H9 (cell line): ENCODE measurements around the gene B4GALNT2. TPM values are rescaled to one million over a fixed set of nuclear protein-coding genes. Genes with fewer than 3 reads are reported as not detected.
"Not testable (repeated sequence)": the region's sequence is repeated elsewhere in the genome, so short reads cannot be mapped to it uniquely, and the experiment has no call there.

Experiments
- DNase-seq: peaks from one replicate; pipeline ENCODE4 v3.0.0-alpha.2; 2017
- H2AFZ ChIP-seq: one replicate; pipeline ENCODE4 v1.6.1; 2013; ENCODE audit warnings: mild to moderate bottlenecking, low read length, control low read depth, moderate library complexity
- H2AK5ac ChIP-seq: 2 replicates; pipeline ENCODE4 v1.6.1; 2013; ENCODE audit warnings: low read length, control low read depth, mixed read lengths; ENCODE audit not compliant: insufficient read length
- H2BK120ac ChIP-seq: one replicate; pipeline ENCODE4 v1.6.1; 2013; ENCODE audit warnings: low read depth, mild to moderate bottlenecking, low read length, control low read depth, inconsistent platforms; ENCODE audit not compliant: poor library complexity, severe bottlenecking
- H2BK12ac ChIP-seq: 2 replicates; pipeline ENCODE4 v1.6.1; 2013; ENCODE audit warnings: low read length, control low read depth, mixed read lengths, low read depth; ENCODE audit not compliant: insufficient read length
- H2BK15ac ChIP-seq: 2 replicates; pipeline ENCODE4 v1.6.1; 2013; ENCODE audit warnings: low read depth, low read length, control low read depth
- H2BK20ac ChIP-seq: one replicate; pipeline ENCODE4 v1.6.1; 2013; ENCODE audit warnings: low read depth, mild to moderate bottlenecking, low read length, control low read depth, inconsistent platforms; ENCODE audit not compliant: poor library complexity, severe bottlenecking
- H2BK5ac ChIP-seq: 2 replicates; pipeline ENCODE4 v1.6.1; 2013; ENCODE audit warnings: low read length, control low read depth, mixed read lengths; ENCODE audit not compliant: insufficient read length
- H3K14ac ChIP-seq: 2 replicates; pipeline ENCODE4 v1.6.1; 2013; ENCODE audit warnings: low read length, control low read depth; ENCODE audit not compliant: insufficient read depth
- H3K18ac ChIP-seq: 2 replicates; pipeline ENCODE4 v1.6.1; 2013; ENCODE audit warnings: low read depth, mild to moderate bottlenecking, mixed read lengths, low read length, control low read depth; ENCODE audit not compliant: insufficient read length
- H3K23ac ChIP-seq: 2 replicates; pipeline ENCODE4 v1.6.1; 2013; ENCODE audit warnings: low read length, control low read depth, mixed read lengths, low read depth; ENCODE audit not compliant: insufficient read length
- H3K23me2 ChIP-seq: 2 replicates; pipeline ENCODE4 v1.6.1; 2013; ENCODE audit warnings: low read depth, mild to moderate bottlenecking, mixed read lengths, low read length, control low read depth; ENCODE audit not compliant: insufficient read length, poor library complexity, severe bottlenecking
- H3K27ac ChIP-seq: 2 replicates; pipeline ENCODE4 v1.5.1; 2013; ENCODE audit warnings: low read length, control low read depth, mixed read lengths, low read depth; ENCODE audit not compliant: insufficient read length
- H3K27me3 ChIP-seq: 2 replicates; pipeline ENCODE4 v1.6.1; 2013; ENCODE audit warnings: low read length, control low read depth, inconsistent platforms; ENCODE audit not compliant: insufficient read depth
- H3K4ac ChIP-seq: 2 replicates; pipeline ENCODE4 v1.6.1; 2013; ENCODE audit warnings: low read depth, mild to moderate bottlenecking, control low read depth, inconsistent platforms, low read length, moderate library complexity
- H3K4me1 ChIP-seq: 2 replicates; pipeline ENCODE4 v1.6.1; 2013; ENCODE audit warnings: low read length, control low read depth, inconsistent platforms; ENCODE audit not compliant: insufficient read depth
- H3K4me2 ChIP-seq: 2 replicates; pipeline ENCODE4 v1.6.1; 2013; ENCODE audit warnings: low read length, control low read depth, mixed read lengths; ENCODE audit not compliant: insufficient read length, insufficient read depth
- H3K56ac ChIP-seq: 2 replicates; pipeline ENCODE4 v1.6.1; 2013; ENCODE audit warnings: low read depth, mild to moderate bottlenecking, mixed read lengths, low read length, control low read depth; ENCODE audit not compliant: insufficient read length
- H3K79me1 ChIP-seq: 2 replicates; pipeline ENCODE4 v1.6.1; 2013; ENCODE audit warnings: low read depth, mild to moderate bottlenecking, moderate library complexity, low read length, control low read depth, inconsistent platforms; ENCODE audit not compliant: insufficient read depth, poor library complexity, severe bottlenecking
- H3K79me2 ChIP-seq: 2 replicates; pipeline ENCODE4 v1.6.1; 2013; ENCODE audit warnings: low read length, control low read depth, inconsistent platforms; ENCODE audit not compliant: insufficient read depth
- H3K9ac ChIP-seq: 2 replicates; pipeline ENCODE4 v1.6.1; 2013; ENCODE audit warnings: low read length, control low read depth, mixed read lengths; ENCODE audit not compliant: insufficient read length; ENCODE audit errors: extremely low read depth
- H3K9me3 ChIP-seq: one replicate; pipeline ENCODE4 v1.6.1; 2013; ENCODE audit warnings: low read depth, low read length, inconsistent platforms; ENCODE audit not compliant: control insufficient read depth
- H3T11ph ChIP-seq: one replicate; pipeline ENCODE4 v1.6.1; 2013; ENCODE audit warnings: mild to moderate bottlenecking, low read length, control low read depth, inconsistent platforms
- H4K20me1 ChIP-seq: one replicate; pipeline ENCODE4 v1.6.1; 2013; ENCODE audit not compliant: control insufficient read depth, insufficient read length, insufficient read depth
- H4K5ac ChIP-seq: 2 replicates; pipeline ENCODE4 v1.6.1; 2013; ENCODE audit warnings: low read depth, mild to moderate bottlenecking, mixed read lengths, low read length, control low read depth; ENCODE audit not compliant: insufficient read length
- H4K8ac ChIP-seq: replicated peaks from 2 replicates; pipeline ENCODE4 v1.6.1; 2013; ENCODE audit warnings: low read length, control low read depth, mixed read lengths, low read depth; ENCODE audit not compliant: insufficient read length
- H4K91ac ChIP-seq: 2 replicates; pipeline ENCODE4 v1.6.1; 2013; ENCODE audit warnings: low read depth, mild to moderate bottlenecking, moderate library complexity, mixed read lengths, low read length, control low read depth; ENCODE audit not compliant: insufficient read length
- H3K27ac Mint-ChIP-seq, 3 experiments: 2 replicates in 2 of 3; 3 replicates in 1 of 3; pipeline ENCODE4 v1.8.0; 2020 to 2021; ENCODE audit warnings: mixed read lengths in 3 of 3, mild to moderate bottlenecking in 1 of 3, moderate library complexity in 1 of 3
- H3K27me3 Mint-ChIP-seq: 2 replicates; pipeline ENCODE4 v1.8.0; 2021; ENCODE audit warnings: low read depth, mild to moderate bottlenecking, moderate library complexity, mixed read lengths
- H3K36me3 Mint-ChIP-seq, 3 experiments: 2 replicates in 2 of 3; 3 replicates in 1 of 3; pipeline ENCODE4 v1.8.0; 2020 to 2021; ENCODE audit warnings: low read depth in 3 of 3, mixed read lengths in 3 of 3; ENCODE audit not compliant: insufficient read depth in 1 of 3
- H3K4me1 Mint-ChIP-seq, 2 experiments: 2 replicates each; pipeline ENCODE4 v1.8.0; 2020; ENCODE audit warnings: mixed read lengths in 2 of 2
- H3K4me3 Mint-ChIP-seq, 2 experiments: 2 replicates in 1 of 2; 3 replicates in 1 of 2; pipeline ENCODE4 v1.8.0; 2020 to 2021; ENCODE audit warnings: mild to moderate bottlenecking in 2 of 2, mixed read lengths in 2 of 2, moderate library complexity in 1 of 2
- H3K9me3 Mint-ChIP-seq, 2 experiments: 2 replicates in 1 of 2; 3 replicates in 1 of 2; pipeline ENCODE4 v1.8.0; 2020; ENCODE audit warnings: mild to moderate bottlenecking in 2 of 2, mixed read lengths in 2 of 2, moderate library complexity in 1 of 2
- WGBS: extraction: QIAGEN DNeasy Blood & Tissue Kit; methylation state at CpG from one replicate; pipeline ENCODE4 v1.1.7; 2013; ENCODE audit warnings: missing lambda C conversion rate, low lambda C conversion rate, mixed read lengths; ENCODE audit not compliant: insufficient read length; ENCODE audit errors: extremely low coverage; 5-methylcytosine and 5-hydroxymethylcytosine counted together
- total RNA-seq: library from RNA; stranded (reverse); gene quantifications from 2 replicates; pipeline ENCODE4 v1.2.1, GENCODE V29; 2021

B4GALNT2 gene
- total RNA-seq, 1 experiment from 2014 or later = not detected

DNA sequence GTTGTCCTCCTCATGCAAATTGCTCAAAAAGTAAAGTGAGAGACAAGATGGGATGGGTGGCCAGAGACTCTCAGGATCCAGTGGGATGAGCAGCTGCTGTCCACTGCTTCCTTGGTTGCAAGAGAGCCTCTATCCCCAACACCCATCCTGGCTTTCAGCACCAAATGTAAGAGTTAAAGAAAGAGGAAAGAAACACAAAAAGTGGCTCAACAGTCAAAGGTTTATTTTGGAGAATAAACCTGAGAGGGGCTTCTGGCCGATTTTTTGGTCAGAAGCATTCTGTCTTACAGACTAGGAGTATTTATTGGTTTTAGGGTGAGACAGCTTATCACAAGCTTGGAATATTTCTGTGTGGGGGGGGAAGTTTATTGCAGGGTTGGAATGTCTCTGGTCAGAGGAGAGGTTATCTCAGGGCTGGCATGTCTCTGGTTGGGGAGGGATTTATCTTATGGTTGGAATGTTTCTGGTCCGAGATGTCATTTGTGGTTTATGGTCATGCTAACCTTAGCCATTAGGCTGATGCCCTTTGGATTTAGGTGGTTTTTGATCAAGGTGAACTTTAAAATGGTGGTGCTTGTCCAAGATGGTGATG is 3.1 kb upstream of the B4GALNT2 start:
- not testable (repeated sequence) for H3K4ac ChIP-seq, H3K4me1 ChIP-seq, H3K18ac ChIP-seq, H3K9ac ChIP-seq, H3T11ph ChIP-seq, H4K5ac ChIP-seq, H4K20me1 ChIP-seq, H3K56ac ChIP-seq, H2BK20ac ChIP-seq, H4K91ac ChIP-seq, H2AFZ ChIP-seq, H3K23ac ChIP-seq, H3K4me2 ChIP-seq, H3K4me3 Mint-ChIP-seq, DNase-seq, H3K27ac ChIP-seq, H2BK5ac ChIP-seq, H2AK5ac ChIP-seq, H2BK120ac ChIP-seq, H3K27ac Mint-ChIP-seq, H3K79me2 ChIP-seq, H2BK12ac ChIP-seq, H4K8ac ChIP-seq, H3K14ac ChIP-seq, H2BK15ac ChIP-seq, H3K79me1 ChIP-seq
- no CpG with 5 or more reads among the region's 2 CpGs for whole genome bisulfite sequencing
- peaks cover 13% of the 10 kb centered on the region for H3K23me2 ChIP-seq
- Mint-ChIP-seq H3K27me3 (peaks cover 69% of the 10 kb centered on the region), H3K9me3 (peaks cover 28 to 32% of the 10 kb centered on the region in 2 experiments), H3K36me3 (peaks cover 11 to 28% (median 18%) of the 10 kb centered on the region in 3 experiments), H3K4me1 (peaks cover 5 to 11% of the 10 kb centered on the region in 2 experiments; a peak in 3 of 4 replicates)
- H3K9me3 ChIP-seq = peaks cover 16% of the 10 kb centered on the region
- H3K27me3 ChIP-seq = peaks cover 18% of the 10 kb centered on the region; the same call in 1 of the 2 replicates
